ENCODE data around the gene EXD3. TPM values are rescaled to one million over a fixed set of nuclear protein-coding genes. Genes with fewer than 3 reads are reported as not detected.

Gene EXD3
- total and polyA plus RNA-seq, 8 donors = 8.1 to 57.3 (median 13.6) TPM

- no peak for FAIRE-seq
- Histone ChIP-seq H3K4me1 (peaks cover 28 to 48% (median 39%) of the 10 kb centered on the region in 3 donors), H3K36me3 (no peaks in the 10 kb centered on the region), H3K27me3 (no peaks in the 10 kb centered on the region), H3K4me3 (peak overlapping the region; percentile 39 to 70 (median 54)), H3K27ac (peak overlapping the region; percentile 70 to 87 (median 77)), H3K9me3 (no peaks in the 10 kb centered on the region)
- WGBS, 2 donors = 0 to 1% methylated on average over 92 to 115 of the region's 115 CpGs
- peak; percentile 55 to 89 (median 78) for DNase-seq
- ATAC-seq = peak; percentile 4 to 40 (median 27)
- intact Hi-C loops (cut with DNase I) = loop anchor here in 1 of 3 donors (5.0 kb wide), 1 partner anchor 106 kb away; no protein-coding TSS in a partner anchor
- no peak for TF ChIP-seq CTCF (IDR thresholded peaks at IDR 0.05)
These were observed 121.6 kb downstream of the EXD3 start for GRCh38 chr9:137301081-137301947.

- intact Hi-C loops (cut with DNase I) = loop anchor here in 1 of 3 donors (5.0 kb wide), 1 partner anchor 107 kb away; no protein-coding TSS in a partner anchor
- FAIRE-seq (no peak), DNase-seq (peak in 5 of 6 donors; percentile 52 to 59 (median 55)), ATAC-seq (no peak)
- Histone ChIP-seq H3K27me3 (no peaks in the 10 kb centered on the region), H3K4me3 (peak overlapping the region; percentile 39 to 70 (median 54)), H3K4me1 (peaks cover 28 to 43% (median 34%) of the 10 kb centered on the region in 3 donors), H3K9me3 (no peaks in the 10 kb centered on the region), H3K36me3 (no peaks in the 10 kb centered on the region), H3K27ac (peak overlapping the region; percentile 70 to 87 (median 77))
- no peak for TF ChIP-seq CTCF (IDR thresholded peaks at IDR 0.05)
- 1 to 2% methylated on average over 23 to 25 of the region's 25 CpGs for WGBS, 2 donors
These were observed 122.3 kb downstream of the EXD3 start for GRCh38 chr9:137300567-137301080.

GRCh38 chr9:137299938-137300337 is 123.0 kb downstream of the EXD3 start:
- intact Hi-C loops (cut with DNase I) = loop anchor here in 1 of 3 donors (5.0 to 10.0 kb wide), 2 partner anchors 107 to 225 kb away; no protein-coding TSS in a partner anchor

GRCh38 chr9:137299203-137299565 is 123.8 kb downstream of the EXD3 start:
- peak in 5 of 6 donors; percentile 22 to 74 (median 59) for DNase-seq
- Histone ChIP-seq H3K9me3 (no peaks in the 10 kb centered on the region), H3K4me3 (peak overlapping the region in 3 of 4 donors; percentile 5 to 70 (median 64)), H3K27me3 (no peaks in the 10 kb centered on the region), H3K27ac (peak overlapping the region in 3 of 4 donors; percentile 62 to 70 (median 62)), H3K36me3 (no peaks in the 10 kb centered on the region), H3K4me1 (peaks cover 25 to 39% (median 26%) of the 10 kb centered on the region in 3 donors)
- intact Hi-C loops (cut with DNase I) = loop anchor here in 1 of 3 donors (10.0 kb wide), 1 partner anchor 226 kb away; no protein-coding TSS in a partner anchor
- 6 to 30% methylated on average over 10 of the region's 10 CpGs for whole genome bisulfite sequencing, 2 donors
- ATAC-seq = no peak
- FAIRE-seq = no peak
- TF ChIP-seq CTCF (IDR thresholded peaks at IDR 0.05) = no peak

More at GRCh38 chr9:137299938-137300337, 123.0 kb downstream of the EXD3 start:
- no peak for TF ChIP-seq CTCF (IDR thresholded peaks at IDR 0.05)
- H3K36me3 ChIP-seq = no peaks in the 10 kb centered on the region
- ATAC-seq (no peak), DNase-seq (peak in 5 of 6 donors; percentile 42 to 58 (median 49)), FAIRE-seq (no peak)
- no peaks in the 10 kb centered on the region for H3K27me3 ChIP-seq
- peak overlapping the region in 3 of 4 donors; percentile 62 to 81 (median 70) for H3K27ac ChIP-seq
- peak overlapping the region; percentile 39 to 70 (median 54) for H3K4me3 ChIP-seq
- H3K9me3 ChIP-seq = no peaks in the 10 kb centered on the region
- 8 to 9% methylated on average over 16 of the region's 16 CpGs for WGBS, 2 donors
- peaks cover 28 to 43% (median 32%) of the 10 kb centered on the region in 3 donors for H3K4me1 ChIP-seq
